T-cell (primary cell): ENCODE results near the gene B9D1. TPM values are rescaled to one million over a fixed set of nuclear protein-coding genes. Genes with fewer than 3 reads are reported as not detected.

Experiments
- ATAC-seq, 4 experiments: fragments of 200-7000 bp in 3 of 4; fragments of 150-1000 bp in 1 of 4; cut with Tn5 transposase; replicated peaks in 1 of 4; 1 replicate in 3 of 4; 2 replicates in 1 of 4; pipeline ENCODE4 v1.10.0; 2021; ENCODE audit warnings: moderate library complexity in 3 of 4, mild to moderate bottlenecking in 2 of 4, moderate number of reproducible peaks in 1 of 4
- CTCF ChIA-PET, 2 donors: fragments of 300-600 bp; sonication (Branson Sonifier 250); formaldehyde crosslinking; loops; one replicate each; lab custom pipeline; 2022; ENCODE audit warnings: antibody characterized with exemption in 2 of 2; lab: Charles Lee
- POLR2A ChIA-PET, 2 donors: fragments of 300-600 bp; sonication (Branson Sonifier 250); formaldehyde crosslinking; loops; one replicate each; lab custom pipeline; 2022; ENCODE audit warnings: antibody characterized with exemption in 2 of 2; lab: Charles Lee
- DNase-seq, 35 experiments: peaks; one replicate each; pipeline versions ENCODE4 v3.0.0 to v3.0.0-alpha.2; 2013 to 2023
- H3K27ac ChIP-seq: one replicate; pipeline ENCODE4 v1.5.1; 2013; ENCODE audit warnings: low read length
- H3K27me3 ChIP-seq, 2 experiments: replicated peaks in 1 of 2; 1 replicate in 1 of 2; 2 replicates in 1 of 2; pipeline versions ENCODE4 v1.6.1 to v1.7.0; 2013; ENCODE audit warnings: low read length in 1 of 2, mixed read lengths in 1 of 2; ENCODE audit not compliant: control insufficient read depth in 2 of 2, insufficient read depth in 2 of 2; ENCODE audit errors: extremely low read depth in 1 of 2
- H3K36me3 ChIP-seq, 2 donors: 1 replicate in 1 of 2; 2 replicates in 1 of 2; pipeline versions ENCODE4 v1.6.1 to v1.7.0; 2013; ENCODE audit warnings: low read length in 1 of 2; ENCODE audit not compliant: control insufficient read depth in 2 of 2, insufficient read depth in 1 of 2; ENCODE audit errors: extremely low read depth in 1 of 2
- H3K4me1 ChIP-seq, 2 experiments: 1 replicate in 1 of 2; 2 replicates in 1 of 2; pipeline versions ENCODE4 v1.6.1 to v1.7.0; 2013; ENCODE audit warnings: low read length in 2 of 2, mixed read lengths in 1 of 2; ENCODE audit not compliant: insufficient read depth in 2 of 2, control insufficient read depth in 1 of 2; ENCODE audit errors: extremely low read depth in 1 of 2
- H3K4me3 ChIP-seq, 2 donors: 1 replicate in 1 of 2; 2 replicates in 1 of 2; pipeline versions ENCODE4 v1.5.1 to v1.7.0; 2013; ENCODE audit warnings: mild to moderate bottlenecking in 2 of 2, low read length in 1 of 2, moderate library complexity in 1 of 2; ENCODE audit not compliant: control insufficient read depth in 1 of 2; ENCODE audit errors: extremely low read depth in 1 of 2
- H3K9me3 ChIP-seq: 2 replicates; pipeline ENCODE4 v1.7.0; 2013
- H3K27ac Mint-ChIP-seq, 2 donors: one replicate each; pipeline ENCODE4 v1.8.0; 2020 to 2021; ENCODE audit warnings: mild to moderate bottlenecking in 2 of 2, mixed read lengths in 2 of 2
- H3K27me3 Mint-ChIP-seq, 2 donors: one replicate each; pipeline ENCODE4 v1.8.0; 2021 to 2022; ENCODE audit warnings: mixed read lengths in 2 of 2
- H3K36me3 Mint-ChIP-seq: one replicate; pipeline ENCODE4 v1.8.0; 2021; ENCODE audit warnings: mixed read lengths
- H3K4me1 Mint-ChIP-seq, 3 donors: one replicate each; pipeline ENCODE4 v1.8.0; 2020 to 2022; ENCODE audit warnings: mixed read lengths in 3 of 3, mild to moderate bottlenecking in 1 of 3
- H3K4me3 Mint-ChIP-seq, 3 donors: one replicate each; pipeline ENCODE4 v1.8.0; 2020 to 2022; ENCODE audit warnings: mild to moderate bottlenecking in 3 of 3, mixed read lengths in 3 of 3, moderate library complexity in 3 of 3
- H3K9me3 Mint-ChIP-seq, 3 donors: one replicate each; pipeline ENCODE4 v1.8.0; 2020 to 2022; ENCODE audit warnings: mixed read lengths in 3 of 3
- WGBS: methylation state at CpG from one replicate; pipeline ENCODE4 v1.1.5; 2013; ENCODE audit warnings: missing lambda C conversion rate; ENCODE audit not compliant: insufficient coverage; 5-methylcytosine and 5-hydroxymethylcytosine counted together
- total RNA-seq, 35 experiments: library from RNA in 6 of 35; stranded (reverse) in 6 of 35; fragments of 120-200 nt in 1 of 35; gene quantifications; one replicate each; pipeline versions ENCODE4 v1.2.1 to v1.2.4 and lab custom pipeline; 2013 to 2026

The B9D1 gene
- total RNA-seq, 5 donors from 2014 or later (not counting 1 experiment from before 2014, with no cell fraction given) = 1.2 to 2.5 (median 2.1) TPM

DNA sequence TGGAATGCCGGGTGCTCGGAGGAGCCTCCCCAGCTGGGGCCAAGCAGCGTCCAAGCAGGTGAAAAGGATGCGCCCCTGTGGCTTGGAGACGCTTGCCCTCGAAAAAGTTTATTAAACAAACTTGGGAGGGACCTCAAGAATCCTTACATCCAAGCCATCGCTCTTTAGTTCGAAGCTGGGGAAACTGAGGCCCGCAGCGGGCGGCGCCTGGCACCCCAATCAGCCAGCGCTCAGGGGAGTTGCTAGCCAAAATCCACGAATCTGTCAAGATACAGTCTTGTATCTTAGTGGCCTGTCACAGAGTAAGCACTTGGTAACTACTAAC is 553 bp upstream of the B9D1 start:
- no peaks in the 10 kb centered on the region for H3K36me3 Mint-ChIP-seq
- no peaks in the 10 kb centered on the region for H3K9me3 Mint-ChIP-seq
- peaks cover 0 to 10% (median 7%) of the 10 kb centered on the region in 3 donors for H3K4me1 Mint-ChIP-seq
- Histone ChIP-seq H3K27me3 (peaks cover 0 to 35% of the 10 kb centered on the region in 2 experiments), H3K4me1 (peaks cover 0 to 14% of the 10 kb centered on the region in 2 experiments), H3K36me3 (no peaks in the 10 kb centered on the region), H3K4me3 (peak overlapping the region; percentile 77 to 79), H3K9me3 (no peaks in the 10 kb centered on the region), H3K27ac (no peak overlapping the region)
- no peak overlapping the region for H3K27ac Mint-ChIP-seq
- 32% methylated on average over 14 of the region's 14 CpGs for WGBS
- DNase-seq (no peak), ATAC-seq (no peak)
- ChIA-PET CTCF (interaction anchor here (0.5 to 2.2 kb wide), 13 partner anchors 8 to 409 kb away, joined by 3 to 64 read pairs (median 4); partner anchors contain the start of gene MAPK7 (in 2 of the 2)), POLR2A (interaction anchor here (0.6 to 1.0 kb wide), 2 partner anchors 14 to 1640 kb away, joined by 3 to 9 read pairs; no protein-coding TSS in a partner anchor)
- H3K4me3 Mint-ChIP-seq = peak overlapping the region; percentile 73 to 88 (median 86)
- peaks cover 10 to 16% of the 10 kb centered on the region in 2 donors for H3K27me3 Mint-ChIP-seq

DNA sequence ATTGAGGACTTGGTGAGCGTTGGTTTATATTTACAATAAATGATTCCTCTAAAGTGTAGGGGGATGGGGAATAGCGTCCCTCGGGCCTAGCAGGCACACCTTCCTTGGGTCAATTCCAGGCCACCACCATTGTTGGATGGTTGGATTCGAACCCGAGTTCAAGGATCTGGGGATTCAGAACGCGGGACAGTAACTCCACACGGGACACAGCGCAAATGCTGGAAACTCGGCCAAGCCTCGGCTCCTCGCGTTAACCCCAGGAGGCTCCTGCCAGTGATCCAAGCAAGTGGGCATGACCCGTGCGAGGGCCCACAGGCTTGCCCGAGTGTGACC is 613 bp downstream of the B9D1 start:
- Histone ChIP-seq H3K4me1 (peaks cover 0 to 14% of the 10 kb centered on the region in 2 experiments), H3K36me3 (no peaks in the 10 kb centered on the region), H3K27me3 (peaks cover 0 to 35% of the 10 kb centered on the region in 2 experiments), H3K4me3 (peak overlapping the region; percentile 56 to 79), H3K27ac (peak overlapping the region; percentile 24), H3K9me3 (no peaks in the 10 kb centered on the region)
- H3K4me1 Mint-ChIP-seq = peaks cover 0 to 10% (median 7%) of the 10 kb centered on the region in 3 donors
- H3K36me3 Mint-ChIP-seq = no peaks in the 10 kb centered on the region
- H3K4me3 Mint-ChIP-seq = peak overlapping the region; percentile 73 to 86 (median 78)
- DNase-seq (no peak), ATAC-seq (no peak)
- ChIA-PET CTCF (interaction anchor here (1.8 to 2.2 kb wide), 2 partner anchors 16 to 86 kb away, joined by 7 to 64 read pairs; partner anchors contain the start of gene MAPK7 (in 1 of the 2)), POLR2A (no interaction called here)
- peak overlapping the region; percentile 58 to 69 for H3K27ac Mint-ChIP-seq
- peaks cover 10 to 16% of the 10 kb centered on the region in 2 donors for H3K27me3 Mint-ChIP-seq
- no peaks in the 10 kb centered on the region for H3K9me3 Mint-ChIP-seq
- WGBS = 29% methylated on average over 12 of the region's 16 CpGs

DNA sequence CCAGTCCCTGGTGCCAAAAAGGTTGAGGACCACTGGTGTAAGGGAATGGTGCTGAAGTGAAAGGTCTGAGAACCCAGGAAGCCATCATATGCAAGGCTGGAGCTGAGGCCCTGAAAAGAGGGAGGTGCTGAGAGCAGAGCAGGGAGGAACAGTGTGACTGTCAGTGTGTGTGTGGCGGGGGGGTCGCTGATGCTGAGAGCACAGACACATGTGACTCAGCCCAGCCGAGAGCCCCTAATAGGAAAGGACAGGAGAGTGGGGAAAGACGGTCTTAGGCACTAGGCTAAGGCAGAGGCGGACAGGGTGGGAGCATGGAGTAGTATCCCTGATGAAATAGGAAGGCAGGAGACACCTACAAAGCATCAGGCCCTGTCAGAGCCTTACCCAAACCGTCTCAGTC is 1.2 kb downstream of the B9D1 start:
- Mint-ChIP-seq H3K36me3 (no peaks in the 10 kb centered on the region), H3K9me3 (no peaks in the 10 kb centered on the region), H3K27ac (no peak overlapping the region), H3K27me3 (peaks cover 10 to 21% of the 10 kb centered on the region in 2 donors), H3K4me1 (peaks cover 0 to 10% (median 7%) of the 10 kb centered on the region in 3 donors), H3K4me3 (peak overlapping the region; percentile 38 to 73 (median 45))
- H3K36me3 ChIP-seq = no peaks in the 10 kb centered on the region
- no peaks in the 10 kb centered on the region for H3K9me3 ChIP-seq
- no peak for DNase-seq
- ChIA-PET CTCF (interaction anchor here in 1 of 2 donors (0.6 kb wide), 1 partner anchor 110 kb away, joined by 4 read pairs; no protein-coding TSS in a partner anchor), POLR2A (no interaction called here)
- 81% methylated on average over 4 of the region's 6 CpGs for WGBS
- ATAC-seq = no peak
- H3K27me3 ChIP-seq = peaks cover 0 to 35% of the 10 kb centered on the region in 2 experiments
- H3K4me1 ChIP-seq = peaks cover 0 to 14% of the 10 kb centered on the region in 2 experiments
- H3K4me3 ChIP-seq = no peak overlapping the region
- no peak overlapping the region for H3K27ac ChIP-seq

DNA sequence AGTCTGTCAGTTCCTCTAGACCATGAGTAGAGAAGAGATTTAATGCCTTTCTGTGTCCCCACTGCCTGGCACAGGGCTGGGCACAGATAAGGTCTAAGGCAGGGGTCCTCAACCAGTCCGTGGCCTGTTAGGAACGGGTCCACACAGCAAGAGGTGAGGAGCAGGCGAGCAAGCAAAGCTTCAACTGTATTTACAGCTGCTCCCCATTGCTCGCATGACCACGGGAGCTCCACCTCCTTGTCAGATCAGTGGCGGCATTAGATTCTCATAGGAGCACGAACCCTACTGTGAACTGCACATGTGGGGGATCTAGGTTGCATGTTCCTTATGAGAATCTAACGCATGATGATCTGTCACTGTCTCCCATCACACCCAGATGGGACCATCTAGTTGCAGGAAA is 1.8 kb downstream of the B9D1 start:
- H3K4me3 ChIP-seq = no peak overlapping the region
- H3K9me3 ChIP-seq = no peaks in the 10 kb centered on the region
- ChIA-PET POLR2A (no interaction called here), CTCF (no interaction called here)
- H3K4me1 Mint-ChIP-seq = peaks cover 0 to 10% (median 7%) of the 10 kb centered on the region in 3 donors
- H3K9me3 Mint-ChIP-seq = no peaks in the 10 kb centered on the region
- ATAC-seq (no peak), DNase-seq (no peak)
- H3K27me3 Mint-ChIP-seq = peaks cover 10 to 18% of the 10 kb centered on the region in 2 donors
- H3K4me1 ChIP-seq = peaks cover 0 to 14% of the 10 kb centered on the region in 2 experiments
- H3K36me3 ChIP-seq = no peaks in the 10 kb centered on the region
- H3K27ac ChIP-seq = no peak overlapping the region
- H3K36me3 Mint-ChIP-seq = no peaks in the 10 kb centered on the region
- 89% methylated on average over 5 of the region's 8 CpGs for WGBS
- H3K4me3 Mint-ChIP-seq = peak overlapping the region in 1 of 3 donors; percentile 73
- H3K27ac Mint-ChIP-seq = no peak overlapping the region
- H3K27me3 ChIP-seq = peaks cover 0 to 35% of the 10 kb centered on the region in 2 experiments

DNA sequence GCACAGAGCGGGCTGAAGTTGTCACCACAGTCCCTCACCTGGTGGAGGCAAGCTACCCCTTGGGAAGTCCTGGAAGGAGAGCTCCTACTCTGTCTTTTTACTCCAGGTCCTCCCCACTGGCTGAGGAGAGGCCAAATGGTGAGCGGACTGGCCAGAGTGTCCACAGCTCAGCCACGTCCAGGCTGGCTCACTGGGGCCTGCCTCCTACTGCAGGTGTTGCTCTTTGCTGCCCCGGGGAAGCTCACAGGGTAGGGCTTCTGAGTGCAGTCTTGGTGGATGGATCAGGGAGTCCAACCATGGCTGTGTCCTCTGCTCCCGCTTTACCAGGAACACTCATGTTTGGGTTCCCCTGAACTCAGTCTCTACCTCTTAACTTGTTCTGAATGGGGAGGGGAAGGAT is 2.7 kb downstream of the B9D1 start:
- ChIA-PET CTCF (interaction anchor here in 1 of 2 donors (0.6 kb wide), 1 partner anchor 335 kb away, joined by 4 read pairs; no protein-coding TSS in a partner anchor), POLR2A (no interaction called here)
- no peak for DNase-seq
- H3K4me3 ChIP-seq = no peak overlapping the region
- no peak for ATAC-seq
- H3K4me1 ChIP-seq = peaks cover 0 to 14% of the 10 kb centered on the region in 2 experiments
- no peak overlapping the region for H3K27ac Mint-ChIP-seq
- peaks cover 0 to 10% (median 7%) of the 10 kb centered on the region in 3 donors for H3K4me1 Mint-ChIP-seq
- H3K9me3 ChIP-seq = no peaks in the 10 kb centered on the region
- no peak overlapping the region for H3K27ac ChIP-seq
- H3K36me3 ChIP-seq = no peaks in the 10 kb centered on the region
- H3K9me3 Mint-ChIP-seq = no peaks in the 10 kb centered on the region
- H3K27me3 ChIP-seq = peaks cover 0 to 31% of the 10 kb centered on the region in 2 experiments
- H3K4me3 Mint-ChIP-seq = no peak overlapping the region
- H3K27me3 Mint-ChIP-seq = peaks cover 13 to 17% of the 10 kb centered on the region in 2 donors
- WGBS = 81% methylated on average over 3 of the region's 5 CpGs
- H3K36me3 Mint-ChIP-seq = no peaks in the 10 kb centered on the region

DNA sequence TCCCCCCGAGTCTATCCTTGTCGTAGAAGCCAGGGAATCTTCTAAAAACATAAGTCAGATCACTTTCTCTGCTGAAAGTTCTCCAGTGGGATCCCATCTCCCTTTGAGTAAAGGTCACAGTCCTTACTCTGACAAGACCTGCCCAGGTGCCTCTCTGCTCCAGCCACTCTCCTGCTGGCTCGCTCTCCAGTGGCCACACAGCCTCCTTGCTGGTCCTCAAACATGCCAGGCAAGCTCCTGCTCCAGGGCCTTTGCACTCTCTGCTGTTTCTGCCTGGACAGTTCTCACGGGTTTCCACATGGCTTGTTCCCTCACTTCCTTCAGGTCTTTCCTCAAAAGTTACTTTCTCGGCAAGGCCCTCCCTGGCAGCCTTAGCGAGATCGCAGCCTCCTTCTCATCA is 3.4 kb downstream of the B9D1 start:
- Mint-ChIP-seq H3K27me3 (peaks cover 14 to 19% of the 10 kb centered on the region in 2 donors), H3K4me3 (no peak overlapping the region), H3K9me3 (no peaks in the 10 kb centered on the region), H3K27ac (no peak overlapping the region), H3K36me3 (no peaks in the 10 kb centered on the region), H3K4me1 (peaks cover 0 to 10% (median 7%) of the 10 kb centered on the region in 3 donors)
- H3K36me3 ChIP-seq = no peaks in the 10 kb centered on the region
- no peak overlapping the region for H3K4me3 ChIP-seq
- H3K4me1 ChIP-seq = peaks cover 0 to 14% of the 10 kb centered on the region in 2 experiments
- H3K27me3 ChIP-seq = peaks cover 0 to 31% of the 10 kb centered on the region in 2 experiments
- WGBS = 84% methylated on average over 7 of the region's 7 CpGs
- no peak for DNase-seq
- CTCF ChIA-PET = no interaction called here
- no peak for ATAC-seq
- H3K9me3 ChIP-seq = no peaks in the 10 kb centered on the region
- POLR2A ChIA-PET = no interaction called here
- no peak overlapping the region for H3K27ac ChIP-seq
